H9 (cell line): ENCODE measurements around the gene CHCHD6. TPM values are rescaled to one million over a fixed set of nuclear protein-coding genes. Genes with fewer than 3 reads are reported as not detected.

Source experiments
- DNase-seq: peaks from one replicate; pipeline ENCODE4 v3.0.0-alpha.2; 2017
- H2AFZ ChIP-seq: one replicate; pipeline ENCODE4 v1.6.1; 2013; ENCODE audit warnings: mild to moderate bottlenecking, low read length, control low read depth, moderate library complexity
- H2AK5ac ChIP-seq: 2 replicates; pipeline ENCODE4 v1.6.1; 2013; ENCODE audit warnings: low read length, control low read depth, mixed read lengths; ENCODE audit not compliant: insufficient read length
- H2BK120ac ChIP-seq: one replicate; pipeline ENCODE4 v1.6.1; 2013; ENCODE audit warnings: low read depth, mild to moderate bottlenecking, low read length, control low read depth, inconsistent platforms; ENCODE audit not compliant: poor library complexity, severe bottlenecking
- H2BK12ac ChIP-seq: 2 replicates; pipeline ENCODE4 v1.6.1; 2013; ENCODE audit warnings: low read length, control low read depth, mixed read lengths, low read depth; ENCODE audit not compliant: insufficient read length
- H2BK15ac ChIP-seq: 2 replicates; pipeline ENCODE4 v1.6.1; 2013; ENCODE audit warnings: low read depth, low read length, control low read depth
- H2BK20ac ChIP-seq: one replicate; pipeline ENCODE4 v1.6.1; 2013; ENCODE audit warnings: low read depth, mild to moderate bottlenecking, low read length, control low read depth, inconsistent platforms; ENCODE audit not compliant: poor library complexity, severe bottlenecking
- H2BK5ac ChIP-seq: 2 replicates; pipeline ENCODE4 v1.6.1; 2013; ENCODE audit warnings: low read length, control low read depth, mixed read lengths; ENCODE audit not compliant: insufficient read length
- H3K14ac ChIP-seq: 2 replicates; pipeline ENCODE4 v1.6.1; 2013; ENCODE audit warnings: low read length, control low read depth; ENCODE audit not compliant: insufficient read depth
- H3K18ac ChIP-seq: 2 replicates; pipeline ENCODE4 v1.6.1; 2013; ENCODE audit warnings: low read depth, mild to moderate bottlenecking, mixed read lengths, low read length, control low read depth; ENCODE audit not compliant: insufficient read length
- H3K23ac ChIP-seq: 2 replicates; pipeline ENCODE4 v1.6.1; 2013; ENCODE audit warnings: low read length, control low read depth, mixed read lengths, low read depth; ENCODE audit not compliant: insufficient read length
- H3K23me2 ChIP-seq: 2 replicates; pipeline ENCODE4 v1.6.1; 2013; ENCODE audit warnings: low read depth, mild to moderate bottlenecking, mixed read lengths, low read length, control low read depth; ENCODE audit not compliant: insufficient read length, poor library complexity, severe bottlenecking
- H3K27ac ChIP-seq: 2 replicates; pipeline ENCODE4 v1.5.1; 2013; ENCODE audit warnings: low read length, control low read depth, mixed read lengths, low read depth; ENCODE audit not compliant: insufficient read length
- H3K27me3 ChIP-seq: 2 replicates; pipeline ENCODE4 v1.6.1; 2013; ENCODE audit warnings: low read length, control low read depth, inconsistent platforms; ENCODE audit not compliant: insufficient read depth
- H3K4ac ChIP-seq: 2 replicates; pipeline ENCODE4 v1.6.1; 2013; ENCODE audit warnings: low read depth, mild to moderate bottlenecking, control low read depth, inconsistent platforms, low read length, moderate library complexity
- H3K4me1 ChIP-seq: 2 replicates; pipeline ENCODE4 v1.6.1; 2013; ENCODE audit warnings: low read length, control low read depth, inconsistent platforms; ENCODE audit not compliant: insufficient read depth
- H3K4me2 ChIP-seq: 2 replicates; pipeline ENCODE4 v1.6.1; 2013; ENCODE audit warnings: low read length, control low read depth, mixed read lengths; ENCODE audit not compliant: insufficient read length, insufficient read depth
- H3K56ac ChIP-seq: 2 replicates; pipeline ENCODE4 v1.6.1; 2013; ENCODE audit warnings: low read depth, mild to moderate bottlenecking, mixed read lengths, low read length, control low read depth; ENCODE audit not compliant: insufficient read length
- H3K79me1 ChIP-seq: 2 replicates; pipeline ENCODE4 v1.6.1; 2013; ENCODE audit warnings: low read depth, mild to moderate bottlenecking, moderate library complexity, low read length, control low read depth, inconsistent platforms; ENCODE audit not compliant: insufficient read depth, poor library complexity, severe bottlenecking
- H3K79me2 ChIP-seq: 2 replicates; pipeline ENCODE4 v1.6.1; 2013; ENCODE audit warnings: low read length, control low read depth, inconsistent platforms; ENCODE audit not compliant: insufficient read depth
- H3K9ac ChIP-seq: 2 replicates; pipeline ENCODE4 v1.6.1; 2013; ENCODE audit warnings: low read length, control low read depth, mixed read lengths; ENCODE audit not compliant: insufficient read length; ENCODE audit errors: extremely low read depth
- H3K9me3 ChIP-seq: one replicate; pipeline ENCODE4 v1.6.1; 2013; ENCODE audit warnings: low read depth, low read length, inconsistent platforms; ENCODE audit not compliant: control insufficient read depth
- H3T11ph ChIP-seq: one replicate; pipeline ENCODE4 v1.6.1; 2013; ENCODE audit warnings: mild to moderate bottlenecking, low read length, control low read depth, inconsistent platforms
- H4K20me1 ChIP-seq: one replicate; pipeline ENCODE4 v1.6.1; 2013; ENCODE audit not compliant: control insufficient read depth, insufficient read length, insufficient read depth
- H4K5ac ChIP-seq: 2 replicates; pipeline ENCODE4 v1.6.1; 2013; ENCODE audit warnings: low read depth, mild to moderate bottlenecking, mixed read lengths, low read length, control low read depth; ENCODE audit not compliant: insufficient read length
- H4K8ac ChIP-seq: replicated peaks from 2 replicates; pipeline ENCODE4 v1.6.1; 2013; ENCODE audit warnings: low read length, control low read depth, mixed read lengths, low read depth; ENCODE audit not compliant: insufficient read length
- H4K91ac ChIP-seq: 2 replicates; pipeline ENCODE4 v1.6.1; 2013; ENCODE audit warnings: low read depth, mild to moderate bottlenecking, moderate library complexity, mixed read lengths, low read length, control low read depth; ENCODE audit not compliant: insufficient read length
- H3K27ac Mint-ChIP-seq, 3 experiments: 2 replicates in 2 of 3; 3 replicates in 1 of 3; pipeline ENCODE4 v1.8.0; 2020 to 2021; ENCODE audit warnings: mixed read lengths in 3 of 3, mild to moderate bottlenecking in 1 of 3, moderate library complexity in 1 of 3
- H3K27me3 Mint-ChIP-seq: 2 replicates; pipeline ENCODE4 v1.8.0; 2021; ENCODE audit warnings: low read depth, mild to moderate bottlenecking, moderate library complexity, mixed read lengths
- H3K36me3 Mint-ChIP-seq, 3 experiments: 2 replicates in 2 of 3; 3 replicates in 1 of 3; pipeline ENCODE4 v1.8.0; 2020 to 2021; ENCODE audit warnings: low read depth in 3 of 3, mixed read lengths in 3 of 3; ENCODE audit not compliant: insufficient read depth in 1 of 3
- H3K4me1 Mint-ChIP-seq, 2 experiments: 2 replicates each; pipeline ENCODE4 v1.8.0; 2020; ENCODE audit warnings: mixed read lengths in 2 of 2
- H3K4me3 Mint-ChIP-seq, 2 experiments: 2 replicates in 1 of 2; 3 replicates in 1 of 2; pipeline ENCODE4 v1.8.0; 2020 to 2021; ENCODE audit warnings: mild to moderate bottlenecking in 2 of 2, mixed read lengths in 2 of 2, moderate library complexity in 1 of 2
- H3K9me3 Mint-ChIP-seq, 2 experiments: 2 replicates in 1 of 2; 3 replicates in 1 of 2; pipeline ENCODE4 v1.8.0; 2020; ENCODE audit warnings: mild to moderate bottlenecking in 2 of 2, mixed read lengths in 2 of 2, moderate library complexity in 1 of 2
- WGBS: extraction: QIAGEN DNeasy Blood & Tissue Kit; methylation state at CpG from one replicate; pipeline ENCODE4 v1.1.7; 2013; ENCODE audit warnings: missing lambda C conversion rate, low lambda C conversion rate, mixed read lengths; ENCODE audit not compliant: insufficient read length; ENCODE audit errors: extremely low coverage; 5-methylcytosine and 5-hydroxymethylcytosine counted together
- total RNA-seq: library from RNA; stranded (reverse); gene quantifications from 2 replicates; pipeline ENCODE4 v1.2.1, GENCODE V29; 2021
- TF ChIP-seq, protein P1 (sequence below): fragments of 200-600 bp; sonication (generic); conservative IDR thresholded peaks from 3 replicates; pipeline ENCODE4 v1.8.0; 2021; ENCODE audit warnings: antibody characterized with exemption, mild to moderate bottlenecking

The CHCHD6 gene
- total RNA-seq, 1 experiment from 2014 or later = 34.2 TPM

DNA sequence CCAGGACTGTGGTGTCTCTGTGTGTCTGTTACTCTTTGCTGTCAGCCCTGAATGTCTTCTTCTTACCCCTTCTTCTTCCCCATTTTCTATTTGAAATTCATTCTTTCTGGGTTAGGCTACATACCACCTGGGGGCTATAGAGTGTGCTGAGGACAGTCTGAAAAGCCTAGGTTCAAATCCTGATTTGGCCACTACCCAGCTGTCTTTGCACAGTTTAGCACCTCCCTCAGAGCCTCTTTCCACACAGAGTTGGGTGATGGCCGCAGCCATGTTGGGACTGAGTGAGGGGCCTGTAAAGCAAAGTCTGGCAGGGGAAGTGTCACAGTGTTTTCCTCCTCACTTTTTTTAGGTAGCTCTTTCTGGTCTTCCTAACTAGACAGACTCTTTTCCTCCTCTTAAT lies 113.7 kb downstream of the CHCHD6 start:
- peaks cover 35 to 43% of the 10 kb centered on the region in 2 experiments for H3K4me1 Mint-ChIP-seq
- peaks cover 8 to 10% of the 10 kb centered on the region in 2 experiments for H3K9me3 Mint-ChIP-seq
- H3K9ac ChIP-seq = no peak overlapping the region
- H2BK5ac ChIP-seq = no peak overlapping the region
- H3K18ac ChIP-seq = no peak overlapping the region
- H3K79me2 ChIP-seq = no peaks in the 10 kb centered on the region
- H3K79me1 ChIP-seq = no peaks in the 10 kb centered on the region
- no peak overlapping the region for H4K8ac ChIP-seq
- no peak overlapping the region for H3K14ac ChIP-seq
- TF ChIP-seq, protein P1, sequence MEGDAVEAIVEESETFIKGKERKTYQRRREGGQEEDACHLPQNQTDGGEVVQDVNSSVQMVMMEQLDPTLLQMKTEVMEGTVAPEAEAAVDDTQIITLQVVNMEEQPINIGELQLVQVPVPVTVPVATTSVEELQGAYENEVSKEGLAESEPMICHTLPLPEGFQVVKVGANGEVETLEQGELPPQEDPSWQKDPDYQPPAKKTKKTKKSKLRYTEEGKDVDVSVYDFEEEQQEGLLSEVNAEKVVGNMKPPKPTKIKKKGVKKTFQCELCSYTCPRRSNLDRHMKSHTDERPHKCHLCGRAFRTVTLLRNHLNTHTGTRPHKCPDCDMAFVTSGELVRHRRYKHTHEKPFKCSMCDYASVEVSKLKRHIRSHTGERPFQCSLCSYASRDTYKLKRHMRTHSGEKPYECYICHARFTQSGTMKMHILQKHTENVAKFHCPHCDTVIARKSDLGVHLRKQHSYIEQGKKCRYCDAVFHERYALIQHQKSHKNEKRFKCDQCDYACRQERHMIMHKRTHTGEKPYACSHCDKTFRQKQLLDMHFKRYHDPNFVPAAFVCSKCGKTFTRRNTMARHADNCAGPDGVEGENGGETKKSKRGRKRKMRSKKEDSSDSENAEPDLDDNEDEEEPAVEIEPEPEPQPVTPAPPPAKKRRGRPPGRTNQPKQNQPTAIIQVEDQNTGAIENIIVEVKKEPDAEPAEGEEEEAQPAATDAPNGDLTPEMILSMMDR = no peak
- no peak overlapping the region for H2BK15ac ChIP-seq
- no peak overlapping the region for H2BK12ac ChIP-seq
- peaks cover 15% of the 10 kb centered on the region; the same call in 1 of the 2 replicates for H3K4me1 ChIP-seq
- H3K4me2 ChIP-seq = no peak overlapping the region
- H3K27ac Mint-ChIP-seq = peak overlapping the region in 2 of 3 experiments; percentile 52 to 59; a peak in 4 of 7 replicates
- no peaks in the 10 kb centered on the region for H3K9me3 ChIP-seq
- peaks cover 1% of the 10 kb centered on the region for H3K27me3 Mint-ChIP-seq
- H4K20me1 ChIP-seq = no peaks in the 10 kb centered on the region
- no peak overlapping the region for H2BK20ac ChIP-seq
- peaks cover 4 to 11% (median 9%) of the 10 kb centered on the region in 3 experiments for H3K36me3 Mint-ChIP-seq
- no peak overlapping the region for H2AFZ ChIP-seq
- H3K4me3 Mint-ChIP-seq = peak overlapping the region in 1 of 2 experiments; percentile 1; a peak in 2 of 5 replicates
- no CpG with 5 or more reads among the region's 1 CpG for WGBS
- no peak overlapping the region for H3K56ac ChIP-seq
- H3K27me3 ChIP-seq = no peaks in the 10 kb centered on the region
- no peaks in the 10 kb centered on the region for H3K23me2 ChIP-seq
- H3K23ac ChIP-seq = no peak overlapping the region
- H2AK5ac ChIP-seq = no peak overlapping the region
- H3K4ac ChIP-seq = no peak overlapping the region
- H4K91ac ChIP-seq = no peak overlapping the region
- no peak for DNase-seq
- no peak overlapping the region for H2BK120ac ChIP-seq
- H4K5ac ChIP-seq = no peak overlapping the region
- no peak overlapping the region for H3K27ac ChIP-seq
- H3T11ph ChIP-seq = no peak overlapping the region
